AG04449 (cell line): ENCODE data around the gene ENOX2.
"Not testable (repeated sequence)": the region's sequence is repeated elsewhere in the genome, so short reads cannot be mapped to it uniquely, and the experiment has no call there.

Source experiments
- CTCF ChIA-PET: fragments of 350-600 bp; formaldehyde crosslinking; extraction: SDS; loops from one replicate; lab custom pipeline; 2021; ENCODE audit warnings: antibody characterized with exemption; lab: Yijun Ruan, JAX
- POLR2A ChIA-PET: fragments of 400-600, 350-600 bp; formaldehyde crosslinking; extraction: SDS; loops from one replicate; lab custom pipeline; 2020; ENCODE audit warnings: antibody characterized with exemption, inconsistent platforms; lab: Yijun Ruan, JAX
- DNase-seq: peaks from one replicate; pipeline ENCODE4 v3.0.0-alpha.2; 2010; ENCODE audit warnings: low read depth, low spot score
- H3K4me3 ChIP-seq: 2 replicates; pipeline ENCODE4 v1.5.1; 2011; ENCODE audit warnings: low read depth, mild to moderate bottlenecking, control low read depth, low read length
- CTCF ChIP-seq: IDR thresholded peaks from one replicate; pipeline ENCODE4 v1.5.1; 2011; ENCODE audit warnings: mild to moderate bottlenecking, moderate library complexity, low read length, control low read depth, inconsistent platforms; ENCODE audit not compliant: insufficient read depth; ENCODE audit errors: missing control alignments

The ENOX2 gene

GRCh38 chrX:130714665-130715064, 188.3 kb downstream of the ENOX2 start:
- ChIA-PET POLR2A (no interaction called here), CTCF (no interaction called here)

GRCh38 chrX:130714135-130714534, 188.9 kb downstream of the ENOX2 start:
- DNase-seq, result no peak
- POLR2A ChIA-PET, result no interaction called here
- CTCF ChIA-PET, result no interaction called here
- no peak overlapping the region for H3K4me3 ChIP-seq
- no peak for TF ChIP-seq CTCF

More at GRCh38 chrX:130714665-130715064, 188.3 kb downstream of the ENOX2 start:
- no peak overlapping the region for H3K4me3 ChIP-seq
- no peak for DNase-seq
- no peak for TF ChIP-seq CTCF

GRCh38 chrX:130709178-130709577, 193.8 kb downstream of the ENOX2 start:
- POLR2A ChIA-PET, DNase-seq, CTCF ChIA-PET, H3K4me3 ChIP-seq: not testable (repeated sequence)

- TF ChIP-seq CTCF, result no peak
- ChIA-PET POLR2A (no interaction called here), CTCF (no interaction called here)
- DNase-seq, result no peak
- H3K4me3 ChIP-seq, result no peak overlapping the region
These were observed 197.4 kb downstream of the ENOX2 start for GRCh38 chrX:130705591-130705990.

GRCh38 chrX:130704053-130705038, 198.7 kb downstream of the ENOX2 start:
- no peak for DNase-seq
- ChIA-PET CTCF (no interaction called here), POLR2A (no interaction called here)
- no peak for TF ChIP-seq CTCF
- H3K4me3 ChIP-seq, result no peak overlapping the region; the same call in 1 of the 2 replicates

- TF ChIP-seq CTCF, result no peak
- DNase-seq, result no peak
- ChIA-PET POLR2A (no interaction called here), CTCF (no interaction called here)
- no peak overlapping the region for H3K4me3 ChIP-seq
These were observed 199.9 kb downstream of the ENOX2 start for GRCh38 chrX:130702867-130703707.
